GM13977 (cell line): ENCODE data around the gene DYNLRB1.
"Not testable (repeated sequence)": the region's sequence is repeated elsewhere in the genome, so short reads cannot be mapped to it uniquely, and the experiment has no call there.

Experiments used
- DNase-seq: peaks from one replicate; pipeline ENCODE4 v3.0.0; 2012; ENCODE audit warnings: low spot score
- in situ Hi-C: fragments of 300-500 bp; cut with MboI; formaldehyde crosslinking; loops from one replicate; pipeline ENCODE4 v1.12.0; 2022; ENCODE audit warnings: low sequenced_read_pairs, low pct_unique_long_range_greater_than_20kb, mixed read lengths, inconsistent platforms; ENCODE audit not compliant: unreplicated experiment
- TF ChIP-seq, protein P1 (sequence below): IDR thresholded peaks from 2 replicates; pipeline ENCODE4 v1.5.1; 2012; ENCODE audit warnings: mild to moderate bottlenecking, control low read depth; ENCODE audit not compliant: insufficient read depth; ENCODE audit errors: extremely low read depth, missing control alignments

DYNLRB1 gene

DNA sequence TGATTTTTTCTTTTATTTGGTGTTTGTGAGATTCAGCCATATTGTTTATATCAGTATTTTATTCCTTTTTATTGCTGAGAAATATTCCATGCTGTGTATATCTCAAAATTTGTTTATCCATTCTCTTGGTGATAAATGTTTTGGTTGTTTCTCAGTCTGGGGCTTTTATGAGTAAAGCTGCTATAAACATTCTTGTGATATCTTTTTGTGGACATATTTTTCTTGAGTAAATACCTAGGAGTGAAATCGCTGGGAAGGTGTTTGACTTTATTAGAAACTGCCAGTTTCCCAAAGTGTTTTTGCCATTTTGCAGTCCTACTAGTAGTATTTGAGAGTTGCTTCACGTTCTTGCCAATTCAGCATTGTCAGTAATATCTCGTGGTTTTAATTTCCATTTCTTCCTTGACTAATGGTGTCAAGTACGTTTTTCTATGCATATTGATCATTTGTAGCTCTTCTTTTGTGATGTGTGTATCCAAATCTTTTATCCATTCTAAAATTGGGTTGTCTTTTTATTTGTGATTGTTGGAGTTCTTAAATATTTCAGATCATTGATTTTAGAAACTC is 31.1 kb upstream of the DYNLRB1 start:
- TF ChIP-seq, protein P1, sequence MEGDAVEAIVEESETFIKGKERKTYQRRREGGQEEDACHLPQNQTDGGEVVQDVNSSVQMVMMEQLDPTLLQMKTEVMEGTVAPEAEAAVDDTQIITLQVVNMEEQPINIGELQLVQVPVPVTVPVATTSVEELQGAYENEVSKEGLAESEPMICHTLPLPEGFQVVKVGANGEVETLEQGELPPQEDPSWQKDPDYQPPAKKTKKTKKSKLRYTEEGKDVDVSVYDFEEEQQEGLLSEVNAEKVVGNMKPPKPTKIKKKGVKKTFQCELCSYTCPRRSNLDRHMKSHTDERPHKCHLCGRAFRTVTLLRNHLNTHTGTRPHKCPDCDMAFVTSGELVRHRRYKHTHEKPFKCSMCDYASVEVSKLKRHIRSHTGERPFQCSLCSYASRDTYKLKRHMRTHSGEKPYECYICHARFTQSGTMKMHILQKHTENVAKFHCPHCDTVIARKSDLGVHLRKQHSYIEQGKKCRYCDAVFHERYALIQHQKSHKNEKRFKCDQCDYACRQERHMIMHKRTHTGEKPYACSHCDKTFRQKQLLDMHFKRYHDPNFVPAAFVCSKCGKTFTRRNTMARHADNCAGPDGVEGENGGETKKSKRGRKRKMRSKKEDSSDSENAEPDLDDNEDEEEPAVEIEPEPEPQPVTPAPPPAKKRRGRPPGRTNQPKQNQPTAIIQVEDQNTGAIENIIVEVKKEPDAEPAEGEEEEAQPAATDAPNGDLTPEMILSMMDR, result no peak
- DNase-seq, result no peak

DNA sequence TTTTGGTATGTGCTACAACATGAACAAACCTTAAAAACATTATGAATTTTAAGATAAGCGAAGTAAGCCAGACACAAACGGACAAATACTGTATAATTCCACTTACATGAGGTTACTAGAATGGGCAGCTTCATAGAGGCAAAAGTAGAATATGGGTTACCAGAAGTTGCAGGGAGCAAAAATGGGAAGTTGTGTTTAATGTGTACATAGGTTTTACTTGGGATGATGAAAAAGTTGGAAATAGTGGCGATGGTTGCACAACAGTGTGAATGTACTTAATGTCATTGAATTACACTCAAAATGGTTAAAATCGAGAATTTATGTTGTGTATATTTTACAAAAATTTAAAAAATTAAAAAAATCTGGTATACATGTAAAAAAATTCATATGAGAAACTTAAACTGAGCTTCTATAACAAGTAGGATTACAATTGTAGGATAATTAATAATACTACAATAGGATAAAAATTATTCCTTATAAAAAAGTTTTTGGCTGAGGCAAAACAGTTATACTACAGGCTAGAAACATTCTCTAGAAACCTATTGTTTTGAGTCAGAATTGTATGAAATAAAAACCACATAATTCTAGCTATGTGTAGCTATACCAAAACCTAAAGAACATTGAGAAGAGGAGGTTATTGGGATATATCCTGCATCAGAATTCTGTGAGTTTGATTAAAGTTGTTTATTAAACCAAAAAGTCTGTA is 24.8 kb upstream of the DYNLRB1 start:
- TF ChIP-seq, protein P1, result no peak
- DNase-seq, result no peak
- in situ Hi-C loops, result no loop called here

More for the DNA sequence above, 31.1 kb upstream of the DYNLRB1 start:
- in situ Hi-C loops, result no loop called here

DNA sequence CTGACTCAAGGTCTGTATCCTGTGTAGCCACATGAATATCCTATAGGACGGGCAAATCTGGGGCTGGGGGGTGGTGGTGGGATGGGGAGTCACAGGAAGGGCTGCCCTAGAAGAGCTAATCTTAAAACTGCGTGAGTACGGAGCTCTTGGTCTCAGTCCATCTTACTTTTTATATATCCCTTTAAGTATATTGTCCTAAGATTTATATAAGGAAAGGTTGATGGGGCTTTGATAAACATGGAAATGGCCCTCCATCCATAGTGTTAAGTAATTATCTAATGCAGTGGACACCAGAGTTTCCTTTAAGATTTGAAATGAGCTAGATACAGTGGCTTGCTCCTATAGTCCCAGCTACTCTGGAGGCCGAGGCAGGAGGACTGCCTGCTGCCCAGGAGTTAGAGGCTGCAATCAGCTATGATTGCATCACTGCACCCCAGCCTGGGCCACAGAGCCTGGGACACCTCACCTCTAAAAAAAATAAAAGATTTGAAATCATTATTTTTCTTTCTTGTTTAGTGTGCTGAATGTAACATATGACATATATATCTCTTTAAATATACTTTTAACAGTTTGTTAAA is 24.2 kb upstream of the DYNLRB1 start:
- DNase-seq, result no peak
- TF ChIP-seq, protein P1, result no peak
- in situ Hi-C loops, result no loop called here

DNA sequence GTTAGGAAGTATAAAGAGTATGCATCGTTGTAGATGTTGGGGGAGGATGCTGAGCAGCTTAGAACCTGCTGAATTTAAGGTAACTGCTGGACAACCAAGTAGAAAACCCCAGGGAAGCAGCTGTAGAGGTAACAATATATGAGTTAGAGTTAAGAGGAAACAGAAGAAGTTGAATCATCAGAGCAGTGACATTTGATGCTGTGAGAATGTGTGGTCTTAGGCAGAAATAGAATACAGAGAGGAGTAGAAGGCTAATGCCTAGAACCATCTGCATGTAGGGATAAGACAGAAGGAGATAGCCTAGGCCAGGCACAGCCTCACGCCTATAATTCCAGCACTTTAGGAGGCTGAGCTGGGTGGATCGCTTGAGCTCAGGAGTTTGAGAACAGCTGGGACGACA is 22.6 kb upstream of the DYNLRB1 start:
- TF ChIP-seq, protein P1, result no peak
- no peak for DNase-seq
- in situ Hi-C loops, result no loop called here

DNA sequence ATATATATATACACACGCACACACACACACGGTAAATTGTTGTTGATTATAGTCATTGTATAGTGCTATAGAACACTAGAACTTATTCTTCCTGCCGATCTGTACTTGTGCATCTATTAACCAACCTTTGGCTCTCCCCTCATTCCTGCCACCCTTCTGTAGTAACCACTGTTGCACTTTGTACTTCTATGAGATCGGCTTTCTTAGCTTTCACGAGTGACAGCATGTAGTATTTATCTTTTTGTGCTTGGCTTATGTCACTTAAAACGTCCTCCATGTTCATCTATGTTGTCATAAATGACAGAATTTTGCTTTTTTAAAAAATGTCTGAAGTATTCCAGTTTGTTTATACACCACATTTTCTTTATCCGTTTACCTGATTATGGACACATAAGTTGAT is 20.9 kb upstream of the DYNLRB1 start:
- TF ChIP-seq, protein P1, result no peak
- in situ Hi-C loops, result no loop called here
- DNase-seq, result no peak

DNA sequence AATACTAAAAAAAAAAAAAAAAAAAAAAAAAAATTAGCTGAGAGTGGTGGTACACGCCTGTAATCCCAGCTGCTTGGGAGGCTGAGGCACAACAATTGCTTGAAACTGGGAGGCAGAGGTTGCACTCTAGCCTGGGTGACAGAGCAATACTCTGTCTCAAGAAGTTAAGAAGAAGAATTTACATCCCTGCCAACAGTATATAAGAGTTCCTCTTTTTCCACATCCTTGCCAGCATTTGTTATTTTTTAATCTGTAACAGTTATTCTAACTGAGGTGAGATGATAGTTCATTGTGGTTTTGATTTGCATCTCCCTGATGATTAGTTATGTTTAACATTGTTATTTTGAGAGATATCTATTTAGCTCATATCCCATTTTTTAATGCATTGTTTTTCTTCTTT is 20.3 kb upstream of the DYNLRB1 start:
- no peak for DNase-seq
- in situ Hi-C loops, result no loop called here
- TF ChIP-seq, protein P1, result no peak

DNA sequence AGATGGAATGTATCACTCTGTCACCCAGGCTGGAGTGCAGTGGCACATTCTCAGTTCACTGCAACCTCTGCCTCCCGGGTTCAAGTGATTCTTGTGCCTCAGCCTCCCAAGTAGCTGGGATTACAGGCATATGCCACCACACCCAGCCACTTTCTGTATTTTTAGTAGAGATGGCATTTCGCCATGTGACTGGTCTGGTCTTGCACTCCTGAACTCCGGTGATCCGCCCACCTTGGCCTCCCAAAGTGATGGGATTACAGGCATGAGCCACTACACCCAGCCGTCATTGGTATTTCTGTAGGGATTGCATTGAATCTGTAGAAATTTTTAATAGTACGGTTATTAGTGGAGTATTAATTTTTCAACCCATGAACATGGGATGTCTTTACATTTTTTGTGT is 18.6 kb upstream of the DYNLRB1 start:
- in situ Hi-C loops, DNase-seq: not testable (repeated sequence)
